GM18507 (cell line): ENCODE measurements around the gene NSD1.
"Not testable (repeated sequence)": the region's sequence is repeated elsewhere in the genome, so short reads cannot be mapped to it uniquely, and the experiment has no call there.

Source experiments
- DNase-seq: peaks from one replicate; pipeline ENCODE4 v3.0.0; 2011; ENCODE audit warnings: low read depth; ENCODE audit not compliant: insufficient read length; ENCODE audit errors: extremely low spot score
- FAIRE-seq: peaks from 2 replicates; lab custom pipeline; 2011; peaks lifted over from hg19 to GRCh38; lab: Jason Lieb, UNC

The NSD1 gene

DNA sequence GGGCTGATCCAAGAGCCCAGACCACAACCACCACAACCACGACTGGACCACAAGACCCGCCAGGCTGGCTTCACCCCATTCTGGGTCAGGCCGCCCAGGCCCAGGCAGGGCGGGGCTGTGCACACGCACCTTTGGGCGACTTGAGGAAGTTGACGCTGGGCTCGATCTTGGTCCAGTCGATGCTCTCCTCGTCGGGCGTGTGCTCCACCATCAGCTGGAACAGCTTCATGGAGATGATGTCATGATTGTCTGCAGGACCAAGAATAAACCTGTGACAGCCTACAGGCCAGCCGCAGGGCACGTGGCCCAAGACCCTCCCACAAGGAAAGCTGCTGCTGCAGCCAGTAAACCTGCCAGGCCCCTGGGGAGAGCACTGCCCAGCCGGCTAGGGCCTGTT is 200.6 kb downstream of the NSD1 start:
- DNase-seq (no peak), FAIRE-seq (no peak)

DNA sequence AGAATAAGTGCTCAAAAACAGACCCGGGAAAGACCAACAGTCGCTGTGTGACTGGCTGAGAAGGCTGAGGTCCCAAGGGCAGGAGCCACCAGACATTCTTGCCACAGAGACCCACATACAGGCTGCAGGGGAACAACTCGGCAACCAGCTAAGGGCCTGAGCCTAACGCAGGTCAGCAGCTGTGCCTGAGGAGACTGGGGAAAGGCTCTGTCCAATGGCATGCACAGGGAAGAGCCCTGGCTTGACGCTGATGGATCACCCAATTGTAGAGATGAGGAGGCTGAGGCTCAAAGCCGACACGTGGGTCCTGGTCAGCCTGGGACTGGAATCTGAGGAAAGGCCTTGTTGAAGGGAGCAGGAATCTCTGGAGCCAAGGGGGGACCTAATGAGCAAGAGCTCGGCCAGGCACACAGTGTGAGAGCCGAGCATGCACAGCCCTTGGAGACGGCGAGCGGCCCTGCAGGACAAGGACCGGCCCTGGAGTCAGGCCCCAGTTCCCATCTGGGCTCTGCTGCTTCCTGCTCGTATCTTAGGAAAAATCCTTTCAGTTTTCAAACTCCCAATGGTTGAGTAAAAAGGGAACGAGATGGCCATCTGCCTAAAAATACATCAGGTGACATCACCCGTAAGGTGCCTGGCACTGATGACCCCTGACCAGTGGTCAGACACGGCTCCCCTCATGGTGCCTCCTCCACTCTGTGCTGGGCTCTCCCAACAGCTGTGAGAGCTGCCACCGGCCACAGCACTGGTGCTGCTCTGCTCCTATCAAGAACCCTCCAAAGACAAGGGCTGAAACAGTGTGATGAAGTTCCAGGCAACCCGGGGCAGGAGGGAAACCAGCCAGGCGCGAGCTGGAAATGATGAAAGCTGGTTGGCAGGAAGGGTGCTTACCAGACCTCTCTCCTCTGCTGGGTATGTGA is 201.5 kb downstream of the NSD1 start:
- DNase-seq (no peak), FAIRE-seq (no peak)

DNA sequence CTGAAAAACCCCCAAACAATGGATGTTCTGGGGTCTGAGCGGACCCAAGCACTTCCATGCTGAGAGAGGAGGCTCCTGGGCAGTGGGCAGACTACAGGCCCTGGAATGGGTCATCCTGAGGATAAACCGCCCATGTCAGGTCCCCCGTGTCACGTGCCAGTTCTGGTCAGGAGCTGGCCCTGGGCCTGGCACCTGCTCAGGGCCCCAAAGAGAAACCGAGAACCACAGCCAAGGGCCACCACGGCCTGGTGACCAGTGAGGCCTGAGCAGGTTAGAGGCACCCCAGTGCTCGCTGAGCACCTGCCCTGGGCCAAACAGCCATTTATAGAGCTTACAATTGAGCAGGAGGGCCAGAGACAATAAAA is 202.1 kb downstream of the NSD1 start:
- FAIRE-seq (no peak), DNase-seq (no peak)

DNA sequence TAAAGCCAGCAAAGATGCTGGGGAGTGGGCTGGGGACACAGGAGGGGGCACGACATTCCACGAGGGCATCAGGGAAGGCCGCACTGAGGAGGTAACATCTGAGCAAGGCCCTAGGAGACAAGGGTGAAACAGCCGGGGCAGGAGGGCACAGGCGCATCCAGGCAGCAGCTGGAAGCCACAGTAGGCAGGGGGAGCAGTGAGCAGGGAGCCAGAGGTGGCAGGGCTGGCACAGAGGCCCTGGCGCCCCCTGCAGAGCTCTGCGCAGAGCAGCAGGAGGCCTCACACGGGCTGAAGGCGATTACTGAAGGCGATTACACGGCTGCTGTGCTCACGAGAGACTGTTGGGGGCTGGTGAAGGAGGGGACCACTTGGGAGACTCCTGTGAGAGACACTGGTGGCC is 202.5 kb downstream of the NSD1 start:
- DNase-seq (no peak), FAIRE-seq (no peak)

DNA sequence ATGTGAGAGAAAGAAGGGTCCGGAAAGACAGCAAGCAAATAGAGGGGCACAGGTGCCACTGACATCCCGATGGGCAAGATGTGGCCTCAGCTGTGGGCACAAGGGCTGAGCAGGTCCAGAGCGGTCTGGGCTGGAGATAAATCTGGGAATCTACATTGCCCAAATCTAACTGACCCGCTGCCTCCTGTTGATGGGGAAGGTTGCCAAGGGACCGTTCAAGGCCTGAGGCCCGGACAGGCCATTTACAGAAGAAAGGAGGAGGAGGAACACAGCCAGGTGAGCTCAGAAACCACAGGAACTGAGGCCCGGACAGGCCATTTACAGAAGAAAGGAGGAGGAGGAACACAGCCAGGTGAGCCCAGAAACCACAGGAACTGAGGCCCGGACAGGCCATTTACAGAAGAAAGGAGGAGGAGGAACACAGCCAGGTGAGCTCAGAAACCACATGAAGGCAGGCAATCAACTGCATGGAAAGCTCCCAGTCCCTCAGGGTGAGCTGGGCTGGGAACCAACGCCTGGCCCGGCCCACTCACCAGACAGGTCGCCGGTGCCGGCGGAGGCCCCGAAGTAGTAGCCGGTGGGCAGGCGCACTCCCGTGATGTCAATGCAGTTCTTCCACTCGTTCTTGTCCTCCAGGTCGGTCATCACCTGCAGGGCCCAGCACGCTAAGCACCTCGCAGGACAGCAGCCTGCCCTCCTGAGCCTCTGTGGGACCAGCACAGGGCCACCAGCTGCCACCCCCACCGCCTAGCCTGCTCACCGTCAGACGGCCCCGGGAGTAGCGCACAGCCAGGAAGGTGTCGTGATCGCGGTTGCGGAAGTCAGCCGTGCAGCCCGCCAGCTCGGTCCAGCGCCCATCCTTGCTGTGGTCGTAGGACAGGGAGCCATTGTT is 203.3 kb downstream of the NSD1 start:
- no peak for FAIRE-seq
- no peak for DNase-seq

DNA sequence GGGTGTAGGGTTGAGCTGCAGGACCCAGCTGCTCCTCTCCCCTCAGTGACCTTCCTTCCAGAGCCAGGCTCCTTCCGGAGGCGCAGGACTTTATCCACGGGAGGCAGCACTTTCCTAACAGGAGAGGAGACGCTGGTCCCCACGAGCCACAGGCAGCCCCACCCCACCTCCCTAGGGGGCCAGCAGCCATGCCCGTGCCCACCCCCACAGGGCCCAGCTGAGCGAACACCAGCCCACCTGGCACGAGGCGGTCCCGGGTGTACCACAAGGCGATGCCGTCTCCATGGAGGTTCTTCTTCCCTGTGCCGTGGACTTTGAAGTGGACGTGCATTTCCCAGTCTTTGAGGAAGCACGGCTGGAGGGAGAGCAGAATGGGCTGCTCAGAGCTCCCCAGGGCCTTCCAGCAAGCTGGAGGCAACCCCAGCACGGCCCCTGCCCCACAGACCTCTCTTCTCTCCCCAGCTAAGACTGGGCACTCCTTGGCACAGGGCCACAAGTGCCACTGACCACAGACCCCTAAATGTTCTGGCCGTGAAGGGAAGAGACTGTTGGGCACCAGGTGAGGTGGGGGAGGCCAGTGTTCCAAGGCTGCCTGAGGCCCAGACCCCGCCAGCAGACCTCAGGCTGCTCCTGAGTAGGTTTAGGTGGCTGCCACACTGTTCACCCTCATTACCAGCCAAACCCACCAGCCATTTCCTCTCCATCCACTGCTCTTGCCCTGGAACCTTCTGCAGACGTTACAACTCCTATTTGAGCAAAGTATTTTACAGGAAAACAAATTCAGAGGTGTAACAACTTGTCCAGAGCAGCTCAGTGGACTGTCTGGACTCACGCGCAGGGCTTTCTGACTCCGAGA is 204.9 kb downstream of the NSD1 start:
- no peak for DNase-seq
- FAIRE-seq, result no peak

DNA sequence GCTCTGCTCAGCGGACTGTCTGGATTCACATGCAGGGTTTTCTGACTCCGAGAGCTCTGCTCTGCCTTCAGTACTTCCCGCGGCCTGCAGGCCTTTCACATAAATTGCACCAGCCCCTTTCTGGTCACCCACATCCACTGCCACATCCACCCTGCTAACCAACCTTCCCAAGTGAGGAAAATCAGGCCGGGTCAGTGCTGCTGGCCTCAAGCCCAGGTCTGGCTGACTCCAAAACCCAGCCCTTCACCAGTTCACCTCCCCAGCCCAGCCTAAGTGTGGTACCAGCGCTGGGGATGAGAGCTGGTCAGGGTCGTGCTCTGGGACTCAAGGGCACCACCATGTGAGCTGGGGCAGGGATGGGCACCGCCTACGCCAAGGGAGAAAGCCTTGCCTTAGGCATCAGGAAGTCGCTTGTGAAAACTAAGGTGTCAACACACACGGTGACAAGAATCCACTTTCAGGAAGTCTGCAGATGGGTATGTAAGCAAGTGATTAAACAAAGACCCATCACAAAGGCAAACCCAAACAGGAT is 205.6 kb downstream of the NSD1 start:
- no peak for FAIRE-seq
- DNase-seq, result no peak

DNA sequence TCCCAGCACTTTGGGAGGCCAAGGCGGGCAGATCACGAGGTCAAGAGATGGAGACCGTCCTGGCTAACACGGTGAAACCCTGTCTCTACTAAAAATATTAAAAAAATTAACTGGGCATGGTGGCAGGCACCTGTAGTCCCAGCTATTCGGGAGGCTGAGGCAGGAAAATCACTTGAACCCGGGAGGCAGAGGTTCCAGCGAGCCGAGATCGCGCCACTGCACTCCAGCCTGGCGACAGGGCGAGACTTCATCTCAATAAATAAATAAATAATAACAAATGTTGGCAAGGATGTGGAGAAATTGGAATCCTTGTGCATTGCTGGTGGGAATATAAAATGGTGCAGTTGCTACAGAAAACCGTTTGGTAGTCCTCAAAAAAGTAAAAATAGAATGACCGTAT is 209.4 kb downstream of the NSD1 start:
- not testable (repeated sequence) for FAIRE-seq, DNase-seq

DNA sequence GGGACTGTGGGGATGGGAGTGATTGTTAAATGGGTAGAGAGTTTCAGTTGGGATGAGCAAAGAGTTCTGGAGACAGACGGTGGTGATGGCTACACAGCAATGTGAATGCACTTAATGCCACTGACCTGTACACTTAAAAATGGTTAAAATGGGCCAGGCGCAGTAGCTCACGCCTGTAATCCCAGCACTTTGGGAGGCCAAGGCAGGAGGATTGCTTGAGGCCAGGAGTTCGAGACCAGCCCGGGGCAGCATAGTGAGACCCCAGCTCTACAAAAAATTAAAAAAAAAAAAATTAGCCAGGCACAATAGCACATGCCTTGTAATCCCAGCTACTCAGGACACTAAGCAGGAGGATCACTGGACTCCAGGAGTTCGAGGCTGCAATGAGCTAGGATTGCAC is 210.2 kb downstream of the NSD1 start:
- no peak for FAIRE-seq
- DNase-seq, result no peak

DNA sequence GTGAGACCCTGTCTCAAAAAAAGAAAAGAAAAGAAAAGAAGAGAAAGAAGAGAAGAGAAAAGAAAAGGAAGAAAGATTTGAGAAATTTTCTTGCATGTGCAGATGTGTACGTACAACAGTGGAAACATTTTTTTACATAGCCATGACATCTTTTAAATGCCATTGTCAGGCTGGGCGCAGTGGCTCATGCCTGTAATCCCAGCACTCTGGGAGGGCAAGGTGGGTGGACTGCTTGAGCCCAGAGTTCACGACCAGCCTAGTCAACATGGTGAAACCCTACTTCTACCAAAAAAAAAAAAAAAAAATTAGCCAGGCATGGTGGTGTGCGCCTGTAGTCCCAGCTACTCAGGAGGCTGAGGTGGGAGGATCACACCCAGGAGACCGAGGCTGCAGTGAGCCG is 211.3 kb downstream of the NSD1 start:
- FAIRE-seq, result no peak
- no peak for DNase-seq

DNA sequence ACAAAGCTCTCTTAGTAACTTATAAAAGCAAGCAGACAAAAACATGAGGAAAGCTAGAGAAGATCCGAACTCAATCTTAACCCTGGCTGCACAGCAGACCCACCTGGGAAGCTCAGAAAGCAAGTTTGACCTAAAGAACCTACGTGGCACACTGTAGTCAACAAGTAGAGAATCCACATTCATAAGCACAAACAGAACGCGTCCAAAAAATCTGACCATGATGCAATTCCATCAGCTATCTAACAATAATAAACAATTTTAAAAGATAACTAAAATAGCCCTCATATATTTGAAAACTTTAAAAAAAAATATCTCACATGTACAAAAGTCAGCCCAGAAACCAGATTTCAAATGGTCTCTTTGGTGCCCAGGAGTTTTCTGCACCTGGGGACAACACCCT is 213.2 kb downstream of the NSD1 start:
- DNase-seq (no peak), FAIRE-seq (no peak)

DNA sequence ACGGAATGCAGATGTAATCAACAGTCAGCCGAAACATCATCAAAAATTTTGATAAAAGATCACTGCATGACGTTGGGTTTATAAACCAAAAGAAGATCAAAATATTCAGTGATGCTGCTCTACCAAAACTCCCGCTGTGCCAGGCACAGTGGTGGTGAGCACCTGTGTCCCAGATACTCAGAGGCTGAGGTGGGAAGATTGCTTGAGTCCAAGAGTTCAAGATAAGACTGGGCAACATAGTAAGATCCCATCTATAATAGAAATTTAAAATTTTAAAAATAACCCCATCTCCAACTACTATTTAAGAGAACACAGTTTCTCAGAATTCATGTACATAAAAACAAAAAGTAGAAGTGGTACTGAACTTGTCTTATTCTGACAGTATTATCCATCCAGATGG is 214.1 kb downstream of the NSD1 start:
- FAIRE-seq, result no peak
- DNase-seq, result no peak

DNA sequence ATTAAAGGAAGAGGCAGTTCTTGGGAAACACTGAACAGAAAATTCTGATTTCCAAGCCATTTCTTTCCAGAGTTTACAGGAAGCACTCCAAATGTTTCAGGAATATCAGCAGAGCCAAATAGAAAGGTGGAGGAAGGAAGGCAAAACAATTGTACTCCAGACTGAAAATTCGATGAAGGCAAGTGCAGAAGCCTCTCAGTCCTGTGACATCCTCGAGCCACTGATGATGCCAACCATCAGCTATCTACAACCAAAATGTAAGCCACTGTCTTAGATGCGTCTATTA is 215.7 kb downstream of the NSD1 start:
- DNase-seq, result no peak
- no peak for FAIRE-seq

DNA sequence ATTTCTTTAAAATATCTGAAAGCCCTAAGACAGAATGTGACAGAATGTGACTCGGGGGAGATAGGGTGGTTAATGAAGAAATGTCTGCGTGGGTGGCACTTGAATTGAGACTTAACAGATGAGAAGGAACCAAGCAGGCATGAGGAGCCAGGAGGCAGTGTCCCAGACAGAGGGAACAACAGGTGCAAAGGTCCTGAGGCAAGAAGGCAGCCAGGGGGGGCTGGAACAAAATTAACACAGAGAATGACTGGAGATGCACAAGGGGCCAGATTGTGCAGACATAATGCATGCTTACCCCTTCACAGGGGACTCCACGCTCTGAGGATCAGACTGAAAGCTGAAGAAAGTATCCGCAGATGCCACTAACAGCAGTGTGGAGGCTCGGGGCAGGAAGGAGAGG is 216.2 kb downstream of the NSD1 start:
- no peak for DNase-seq
- no peak for FAIRE-seq
